ENCODE results near the gene FAM171A2. TPM values are rescaled to one million over a fixed set of nuclear protein-coding genes. Genes with fewer than 3 reads are reported as not detected.

Gene FAM171A2
- total RNA-seq = 61.0 TPM

DNA sequence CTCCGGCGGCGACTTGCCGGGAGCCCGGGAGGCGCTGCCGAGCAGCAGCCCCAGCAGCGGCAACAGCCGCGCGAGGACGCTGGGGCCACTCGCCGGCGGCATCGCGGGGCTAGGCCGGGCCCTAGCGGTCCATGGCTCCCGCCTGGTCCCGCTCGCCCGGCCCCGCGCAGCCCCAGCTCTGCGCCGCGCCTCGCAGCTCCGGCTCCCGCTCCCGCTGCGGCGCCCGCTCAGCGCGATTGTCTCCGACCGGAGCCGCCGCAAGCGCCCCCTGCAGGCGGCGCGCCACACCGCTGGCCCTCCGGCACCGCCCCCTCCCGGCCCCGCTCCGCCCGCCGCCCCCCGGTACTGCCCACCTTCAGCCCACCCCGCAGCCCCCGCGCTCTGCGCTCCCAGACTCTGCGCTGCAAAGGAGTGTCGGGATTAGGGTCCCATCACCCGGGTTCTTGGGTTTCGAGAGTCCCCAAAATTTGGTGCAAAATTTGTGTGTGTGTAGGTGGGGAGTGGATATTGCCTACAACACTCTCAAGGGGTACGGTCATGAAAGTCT, at the start of gene FAM171A2:
Gene FAM171A2, minus strand, starts transcription at position 241 of the 547 bp plus-strand sequence. Its CDS starts 139 bp downstream, at position 102.

GRCh38 chr17:44389281-44389680, 25.6 kb upstream of the FAM171A2 start, which contains the start of gene ITGA2B:
Gene ITGA2B, minus strand, starts transcription at chr17:44389649. Its CDS starts 176 bp downstream, at chr17:44389473.

DNA sequence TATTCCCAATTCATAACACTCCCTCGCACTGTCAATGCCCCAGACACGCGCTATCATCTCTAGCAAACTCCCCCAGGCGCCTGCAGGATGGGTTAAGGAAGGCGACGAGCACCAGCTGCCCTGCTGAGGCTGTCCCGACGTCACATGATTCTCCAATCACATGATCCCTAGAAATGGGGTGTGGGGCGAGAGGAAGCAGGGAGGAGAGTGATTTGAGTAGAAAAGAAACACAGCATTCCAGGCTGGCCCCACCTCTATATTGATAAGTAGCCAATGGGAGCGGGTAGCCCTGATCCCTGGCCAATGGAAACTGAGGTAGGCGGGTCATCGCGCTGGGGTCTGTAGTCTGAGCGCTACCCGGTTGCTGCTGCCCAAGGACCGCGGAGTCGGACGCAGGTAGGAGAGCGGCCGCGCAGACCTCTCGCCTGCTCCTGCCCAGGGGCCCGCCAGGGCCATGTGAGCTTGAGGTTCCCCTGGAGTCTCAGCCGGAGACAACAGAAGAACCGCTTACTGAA, 18.7 kb downstream of the FAM171A2 start, which contains the start of gene GRN:
Gene GRN, plus strand, starts transcription at position 364 of the 515 bp plus-strand sequence. CDS start 3,863 bp downstream, outside the sequence.

DNA sequence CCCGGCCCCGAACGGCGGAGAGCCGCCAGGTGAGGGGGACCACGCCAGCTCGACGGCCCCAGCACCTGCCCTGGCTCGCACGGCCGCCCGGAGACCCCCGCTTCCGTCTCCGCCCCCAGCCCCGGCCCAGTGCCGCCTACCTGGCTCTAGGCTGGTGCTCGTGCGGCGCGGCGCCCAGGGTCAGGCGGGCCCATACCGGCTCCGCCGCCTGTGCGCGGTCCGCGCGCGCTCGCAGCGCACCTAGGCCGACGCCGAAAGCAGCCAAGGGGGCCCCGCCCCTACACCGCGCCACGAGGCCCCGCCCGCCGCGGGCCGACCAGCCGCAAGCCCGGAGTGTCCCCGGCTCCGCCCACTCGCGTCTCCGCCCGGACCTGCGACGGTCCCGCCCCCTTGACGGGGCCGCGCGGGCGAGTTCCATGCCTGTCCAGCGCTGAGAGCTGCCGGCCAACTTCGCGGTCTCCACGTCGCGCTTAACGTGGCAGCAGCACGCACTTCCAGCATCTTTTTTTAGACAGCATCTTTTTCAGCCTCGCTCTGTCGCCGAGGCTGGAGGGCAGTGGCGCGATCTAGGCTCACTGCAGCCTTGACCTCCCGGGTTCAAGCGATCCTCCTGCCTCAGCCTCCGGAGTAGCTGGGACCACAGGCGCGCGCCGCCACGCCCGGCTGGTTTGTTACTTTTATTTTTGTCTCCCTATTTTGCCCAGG, 38.9 kb downstream of the FAM171A2 start, which contains the start of gene SLC25A39:
Gene SLC25A39, minus strand, starts transcription at position 253 of the 705 bp plus-strand sequence. CDS start 1,261 bp downstream, outside the sequence.

DNA sequence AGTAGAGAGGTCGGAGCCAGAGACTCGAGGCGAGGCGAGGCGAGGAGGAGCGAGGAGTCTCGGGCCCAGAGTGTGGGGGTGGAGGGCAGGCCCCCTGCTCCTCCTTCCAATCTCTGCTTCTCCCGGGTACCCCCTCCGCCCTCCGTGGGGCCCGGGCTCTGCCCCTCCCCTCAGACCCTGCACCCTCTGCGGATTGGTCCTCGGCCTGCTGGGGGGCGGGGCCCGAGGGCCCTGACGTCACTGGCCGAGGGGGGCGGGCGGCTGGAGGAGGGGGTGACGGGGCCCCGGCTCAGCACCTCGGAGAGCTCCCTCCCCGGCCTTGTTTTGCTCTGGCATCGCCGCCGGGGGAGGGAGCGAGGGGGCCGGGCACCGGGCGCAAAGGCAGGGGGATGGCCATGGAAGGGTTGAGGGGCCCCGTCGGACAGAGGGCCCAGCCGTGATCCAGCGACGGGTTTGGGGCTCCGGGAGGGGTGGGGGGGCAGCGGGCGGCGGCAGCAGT, 55.3 kb downstream of the FAM171A2 start, which contains the start of gene RUNDC3A:
Gene RUNDC3A, plus strand, starts transcription at position 282 of the 499 bp plus-strand sequence. CDS start 232 bp downstream, outside the sequence.

Small RNA genes within 50 kb of the gene (small RNA-seq; reads per million reads assigned to genes)
- not detected for gene RF00012 (ENCODE audit: low replicate concordance)
- not detected for gene RN7SL258P (ENCODE audit: low replicate concordance)
- gene RNU6-453P (ENCODE audit: low replicate concordance) = not detected

Other genes starting within 250 kb of the FAM171A2 start
- 115 TPM for gene HDAC5, start 240.2 kb downstream of the FAM171A2 start, total RNA-seq
- 1.9 TPM for gene HROB, start 221.9 kb downstream of the FAM171A2 start, total RNA-seq
- not detected for gene ASB16, start 193.1 kb downstream of the FAM171A2 start, total RNA-seq
- 28.8 TPM for gene TMUB2, start 176.9 kb downstream of the FAM171A2 start, total RNA-seq
- gene ATXN7L3, start 164.0 kb downstream of the FAM171A2 start, total RNA-seq = 71.1 TPM
- gene UBTF, start 144.2 kb downstream of the FAM171A2 start, total RNA-seq = 101 TPM
- 3.1 TPM for gene SLC4A1, start 95.7 kb downstream of the FAM171A2 start, total RNA-seq
- gene RUNDC3A, start 55.3 kb downstream of the FAM171A2 start, total RNA-seq = 67.6 TPM
- gene SLC25A39, start 39.0 kb downstream of the FAM171A2 start, total RNA-seq = 33.5 TPM
- gene GRN, start 18.6 kb downstream of the FAM171A2 start, total RNA-seq = 53.5 TPM
- 8.8 TPM for gene ITGA2B, start 25.8 kb upstream of the FAM171A2 start, total RNA-seq
- 110 TPM for gene GPATCH8, start 139.6 kb upstream of the FAM171A2 start, total RNA-seq
- gene FZD2, start 193.6 kb upstream of the FAM171A2 start, total RNA-seq = 7.2 TPM